Measurements from ENCODE around the gene STK25.

STK25 gene

GRCh38 chr2:241495172-241496002 is 13.0 kb downstream of the STK25 start:
- peaks cover 98% of the 10 kb centered on the region for H3K36me3 ChIP-seq
- H3K27ac ChIP-seq, result no peak overlapping the region; the same call in 1 of the 2 replicates
- H3K9me3 ChIP-seq (ENCODE audit: severe bottlenecking), result no peaks in the 10 kb centered on the region
- TF ChIP-seq CTCF (IDR thresholded peaks at IDR 0.05; ENCODE audit: low read depth, low read length), result no peak
- DNase-seq, result no peak
- no peak overlapping the region for H3K4me3 ChIP-seq (ENCODE audit: low read depth, low read length)
- no peaks in the 10 kb centered on the region for H3K27me3 ChIP-seq (ENCODE audit: insufficient read depth, low read depth, severe bottlenecking)

GRCh38 chr2:241494311-241494908 is 14.0 kb downstream of the STK25 start:
- TF ChIP-seq CTCF (IDR thresholded peaks at IDR 0.05; ENCODE audit: low read depth, low read length), result no peak
- peaks cover 97% of the 10 kb centered on the region for H3K36me3 ChIP-seq
- H3K4me3 ChIP-seq (ENCODE audit: low read depth, low read length), result no peak overlapping the region
- H3K27ac ChIP-seq, result no peak overlapping the region
- no peak for DNase-seq
- no peaks in the 10 kb centered on the region for H3K27me3 ChIP-seq (ENCODE audit: insufficient read depth, low read depth, severe bottlenecking)
- H3K9me3 ChIP-seq (ENCODE audit: severe bottlenecking), result no peaks in the 10 kb centered on the region

GRCh38 chr2:241493092-241493491 is 15.3 kb downstream of the STK25 start:
- no peak for DNase-seq
- H3K36me3 ChIP-seq, result peaks cover 93% of the 10 kb centered on the region
- TF ChIP-seq CTCF (IDR thresholded peaks at IDR 0.05; ENCODE audit: low read depth, low read length), result no peak
- no peak overlapping the region for H3K4me3 ChIP-seq (ENCODE audit: low read depth, low read length)
- H3K9me3 ChIP-seq (ENCODE audit: severe bottlenecking), result no peaks in the 10 kb centered on the region
- H3K27me3 ChIP-seq (ENCODE audit: insufficient read depth, low read depth, severe bottlenecking), result no peaks in the 10 kb centered on the region
- no peak overlapping the region for H3K27ac ChIP-seq

GRCh38 chr2:241492174-241492565 is 16.2 kb downstream of the STK25 start:
- DNase-seq, result no peak
- TF ChIP-seq CTCF (IDR thresholded peaks at IDR 0.05; ENCODE audit: low read depth, low read length), result no peak

GRCh38 chr2:241491549-241492173 is 16.7 kb downstream of the STK25 start:
- Histone ChIP-seq H3K36me3 (peaks cover 86% of the 10 kb centered on the region), H3K9me3 (ENCODE audit: severe bottlenecking) (no peaks in the 10 kb centered on the region), H3K27me3 (ENCODE audit: insufficient read depth, low read depth, severe bottlenecking) (no peaks in the 10 kb centered on the region), H3K4me3 (ENCODE audit: low read depth, low read length) (no peak overlapping the region), H3K27ac (no peak overlapping the region)
- DNase-seq, result no peak
- no peak for TF ChIP-seq CTCF (IDR thresholded peaks at IDR 0.05; ENCODE audit: low read depth, low read length)

More at GRCh38 chr2:241492174-241492565, 16.2 kb downstream of the STK25 start:
- peaks cover 86% of the 10 kb centered on the region for H3K36me3 ChIP-seq
- no peaks in the 10 kb centered on the region for H3K9me3 ChIP-seq (ENCODE audit: severe bottlenecking)
- H3K27ac ChIP-seq, result no peak overlapping the region
- H3K4me3 ChIP-seq (ENCODE audit: low read depth, low read length), result no peak overlapping the region
- no peaks in the 10 kb centered on the region for H3K27me3 ChIP-seq (ENCODE audit: insufficient read depth, low read depth, severe bottlenecking)
